Activated B cell treated with CpG ODN at 0.5 μM for 24 hours (primary cell): Measurements from ENCODE around the gene HDAC4. TPM values are rescaled to one million over a fixed set of nuclear protein-coding genes. Genes with fewer than 3 reads are reported as not detected.

Source experiments
- ATAC-seq: fragments of 200-7000 bp; cut with Tn5 transposase; one replicate; pipeline ENCODE4 v1.10.0; 2021; ENCODE audit warnings: low read depth, mild to moderate bottlenecking, moderate library complexity
- CTCF ChIA-PET: fragments of 350-600 bp; sonication (Branson Sonifier 250); formaldehyde crosslinking; loops from one replicate; lab custom pipeline; 2021; ENCODE audit warnings: antibody characterized with exemption; lab: Charles Lee
- POLR2A ChIA-PET: fragments of 350-600 bp; sonication (Branson Sonifier 250); formaldehyde crosslinking; loops from one replicate; lab custom pipeline; 2021; ENCODE audit warnings: antibody characterized with exemption; lab: Charles Lee
- DNase-seq: peaks from one replicate; pipeline ENCODE4 v3.0.0; 2022
- H3K27ac Mint-ChIP-seq: one replicate; pipeline ENCODE4 v1.8.0; 2020; ENCODE audit warnings: mixed read lengths
- H3K27me3 Mint-ChIP-seq: one replicate; pipeline ENCODE4 v1.8.0; 2021; ENCODE audit warnings: mixed read lengths
- H3K36me3 Mint-ChIP-seq: one replicate; pipeline ENCODE4 v1.8.0; 2021; ENCODE audit warnings: low read depth, mixed read lengths
- H3K4me1 Mint-ChIP-seq: one replicate; pipeline ENCODE4 v1.8.0; 2021; ENCODE audit warnings: mixed read lengths
- H3K4me3 Mint-ChIP-seq: one replicate; pipeline ENCODE4 v1.8.0; 2020; ENCODE audit warnings: mild to moderate bottlenecking, mixed read lengths
- H3K9me3 Mint-ChIP-seq: one replicate; pipeline ENCODE4 v1.8.0; 2020; ENCODE audit warnings: mixed read lengths
- CTCF ChIP-seq: fragments of 200-600 bp; IDR thresholded peaks from one replicate; pipeline ENCODE4 v1.8.0; 2022; ENCODE audit warnings: antibody characterized with exemption, mild to moderate bottlenecking
- intact Hi-C: fragments of 100-400 bp; cut with micrococcal nuclease; formaldehyde crosslinking; loops from one replicate; pipeline ENCODE4 v1.15.1; 2024
- total RNA-seq: library from RNA; stranded (reverse); gene quantifications from 2 replicates; pipeline ENCODE4 v1.2.3, GENCODE V29; 2022

HDAC4 gene
- total RNA-seq, 1 donor from 2014 or later, result 31.9 TPM

- ChIA-PET POLR2A (no interaction called here), CTCF (no interaction called here)
- intact Hi-C loops, result no loop called here
- DNase-seq (no peak), ATAC-seq (no peak)
- Mint-ChIP-seq H3K27me3 (no peaks in the 10 kb centered on the region), H3K4me1 (no peaks in the 10 kb centered on the region), H3K27ac (no peak overlapping the region), H3K36me3 (peaks cover 51% of the 10 kb centered on the region), H3K9me3 (peaks cover 5% of the 10 kb centered on the region), H3K4me3 (no peak overlapping the region)
- no peak for TF ChIP-seq CTCF
These were observed 218.8 kb downstream of the HDAC4 start for GRCh38 chr2:239181903-239182581.

GRCh38 chr2:239181074-239181902, 219.5 kb downstream of the HDAC4 start:
- H3K27me3 Mint-ChIP-seq, result no peaks in the 10 kb centered on the region
- peaks cover 10% of the 10 kb centered on the region for H3K9me3 Mint-ChIP-seq
- no peak for TF ChIP-seq CTCF
- no peak overlapping the region for H3K27ac Mint-ChIP-seq
- ChIA-PET CTCF (no interaction called here), POLR2A (no interaction called here)
- DNase-seq (no peak), ATAC-seq (no peak)
- no peaks in the 10 kb centered on the region for H3K4me1 Mint-ChIP-seq
- peaks cover 52% of the 10 kb centered on the region for H3K36me3 Mint-ChIP-seq
- H3K4me3 Mint-ChIP-seq, result no peak overlapping the region
- intact Hi-C loops, result no loop called here

- Mint-ChIP-seq H3K4me1 (no peaks in the 10 kb centered on the region), H3K9me3 (peaks cover 10% of the 10 kb centered on the region), H3K27ac (no peak overlapping the region), H3K4me3 (no peak overlapping the region), H3K36me3 (peaks cover 52% of the 10 kb centered on the region), H3K27me3 (no peaks in the 10 kb centered on the region)
- intact Hi-C loops, result no loop called here
- DNase-seq, result no peak
- POLR2A ChIA-PET, result interaction anchor here (0.5 kb wide), 1 partner anchor 25 kb away, joined by 4 read pairs; no protein-coding TSS in a partner anchor
- TF ChIP-seq CTCF, result no peak
- CTCF ChIA-PET, result no interaction called here
- ATAC-seq, result no peak
These were observed 220.2 kb downstream of the HDAC4 start for GRCh38 chr2:239180526-239181073.

- intact Hi-C loops, result no loop called here
- TF ChIP-seq CTCF, result no peak
- no peak for ATAC-seq
- Mint-ChIP-seq H3K36me3 (peaks cover 57% of the 10 kb centered on the region), H3K4me3 (no peak overlapping the region), H3K9me3 (peaks cover 12% of the 10 kb centered on the region), H3K27me3 (no peaks in the 10 kb centered on the region), H3K27ac (no peak overlapping the region), H3K4me1 (no peaks in the 10 kb centered on the region)
- no peak for DNase-seq
- ChIA-PET CTCF (no interaction called here), POLR2A (interaction anchor here (0.5 kb wide), 1 partner anchor 25 kb away, joined by 4 read pairs; no protein-coding TSS in a partner anchor)
These were observed 220.9 kb downstream of the HDAC4 start for GRCh38 chr2:239179851-239180371.

- no peak overlapping the region for H3K27ac Mint-ChIP-seq
- DNase-seq, result no peak
- peaks cover 65% of the 10 kb centered on the region for H3K36me3 Mint-ChIP-seq
- ATAC-seq, result no peak
- H3K4me1 Mint-ChIP-seq, result no peaks in the 10 kb centered on the region
- intact Hi-C loops, result no loop called here
- ChIA-PET POLR2A (interaction anchor here (0.5 kb wide), 1 partner anchor 44 kb away, joined by 4 read pairs; no protein-coding TSS in a partner anchor), CTCF (no interaction called here)
- H3K4me3 Mint-ChIP-seq, result no peak overlapping the region
- H3K27me3 Mint-ChIP-seq, result no peaks in the 10 kb centered on the region
- TF ChIP-seq CTCF, result no peak
- H3K9me3 Mint-ChIP-seq, result peaks cover 19% of the 10 kb centered on the region
These were observed 221.9 kb downstream of the HDAC4 start for GRCh38 chr2:239178954-239179353.
